GM21825 (cell line): ENCODE measurements around the gene CROCC.
"Not testable (repeated sequence)": the region's sequence is repeated elsewhere in the genome, so short reads cannot be mapped to it uniquely, and the experiment has no call there.

ENCODE experiments used
- ATAC-seq: cut with Tn5 transposase; IDR thresholded peaks from one replicate; pipeline ENCODE4 v1.9.1; 2021; ENCODE audit warnings: mild to moderate bottlenecking, moderate library complexity; ENCODE audit not compliant: unreplicated experiment

CROCC gene

GRCh38 chr1:16896316-16897055, 25.2 kb upstream of the CROCC start:
- ATAC-seq, result peak; percentile 30

- not testable (repeated sequence) for ATAC-seq
Measured at GRCh38 chr1:16897653-16898052, 24.1 kb upstream of the CROCC start.

GRCh38 chr1:16898298-16898697, 23.4 kb upstream of the CROCC start:
- ATAC-seq, result not testable (repeated sequence)

- ATAC-seq, result not testable (repeated sequence)
Measured at GRCh38 chr1:16899020-16899419, 22.7 kb upstream of the CROCC start.

- no peak for ATAC-seq
Measured at GRCh38 chr1:16900751-16901150, 21.0 kb upstream of the CROCC start.

GRCh38 chr1:16901371-16901770, 20.4 kb upstream of the CROCC start:
- not testable (repeated sequence) for ATAC-seq

GRCh38 chr1:16903054-16903453, 18.7 kb upstream of the CROCC start:
- no peak for ATAC-seq

GRCh38 chr1:16903458-16903796, 18.3 kb upstream of the CROCC start:
- no peak for ATAC-seq

GRCh38 chr1:16904560-16905109, 17.1 kb upstream of the CROCC start:
- peak; percentile 93 for ATAC-seq

- ATAC-seq, result peak; percentile 74
Measured at GRCh38 chr1:16905110-16905867, 16.4 kb upstream of the CROCC start.

- no peak for ATAC-seq
Measured at GRCh38 chr1:16905868-16906702, 15.6 kb upstream of the CROCC start.

GRCh38 chr1:16906873-16907272, 14.9 kb upstream of the CROCC start:
- no peak for ATAC-seq

GRCh38 chr1:16907870-16908758, 13.6 kb upstream of the CROCC start:
- no peak for ATAC-seq

- not testable (repeated sequence) for ATAC-seq
Measured at GRCh38 chr1:16911851-16912721, 9.6 kb upstream of the CROCC start.

GRCh38 chr1:16912742-16913141, 9.0 kb upstream of the CROCC start:
- not testable (repeated sequence) for ATAC-seq

GRCh38 chr1:16913181-16913832, 8.4 kb upstream of the CROCC start:
- ATAC-seq, result no peak

GRCh38 chr1:16913833-16914662, 7.7 kb upstream of the CROCC start:
- ATAC-seq, result peak; percentile 79
